ENCODE measurements around the gene RARS1.

Gene RARS1

GRCh38 chr5:168486136-168486879 is at the start of gene RARS1:
Gene RARS1 (plus strand): TSS chr5:168486471. CDS start chr5:168486499, 28 bp downstream.
- H3K4me3 ChIP-seq (ENCODE audit: low read depth, low read length): peak within 1 kb of the TSS; percentile 64
- ChIA-PET POLR2A (interaction anchor here (1.0 to 1.7 kb wide), 3 partner anchors 12 to 51 kb away, joined by 3 to 4 read pairs (median 4); no protein-coding TSS in a partner anchor), CTCF (interaction anchor here (0.6 to 8.5 kb wide), 29 partner anchors 9 to 904 kb away, joined by 3 to 97 read pairs (median 4); partner anchors contain the start of gene WWC1)
- DNase-seq (ENCODE audit: low read depth, low spot score): peak; percentile 65
- peak; percentile 99 for TF ChIP-seq CTCF (IDR thresholded peaks at IDR 0.05; ENCODE audit: insufficient read depth, low read length, missing control alignments)

GRCh38 chr5:168438349-168438748 is 47.9 kb upstream of the RARS1 start:
- CTCF ChIA-PET: no interaction called here
- POLR2A ChIA-PET: no interaction called here
- no peak for TF ChIP-seq CTCF (IDR thresholded peaks at IDR 0.05; ENCODE audit: insufficient read depth, low read length, missing control alignments)
- no peak for DNase-seq (ENCODE audit: low read depth, low spot score)
- no peak overlapping the region for H3K4me3 ChIP-seq (ENCODE audit: low read depth, low read length)

- ChIA-PET POLR2A (no interaction called here), CTCF (no interaction called here)
- no peak overlapping the region for H3K4me3 ChIP-seq (ENCODE audit: low read depth, low read length)
- no peak for TF ChIP-seq CTCF (IDR thresholded peaks at IDR 0.05; ENCODE audit: insufficient read depth, low read length, missing control alignments)
- no peak for DNase-seq (ENCODE audit: low read depth, low spot score)
These were observed 42.7 kb upstream of the RARS1 start for GRCh38 chr5:168443533-168443932.

GRCh38 chr5:168443950-168444700 is 42.1 kb upstream of the RARS1 start:
- POLR2A ChIA-PET: no interaction called here
- CTCF ChIA-PET: no interaction called here
- no peak for DNase-seq (ENCODE audit: low read depth, low spot score)
- no peak overlapping the region for H3K4me3 ChIP-seq (ENCODE audit: low read depth, low read length)
- TF ChIP-seq CTCF (IDR thresholded peaks at IDR 0.05; ENCODE audit: insufficient read depth, low read length, missing control alignments): no peak

GRCh38 chr5:168446983-168447619 is 39.2 kb upstream of the RARS1 start:
- H3K4me3 ChIP-seq (ENCODE audit: low read depth, low read length): no peak overlapping the region
- POLR2A ChIA-PET: no interaction called here
- CTCF ChIA-PET: no interaction called here
- DNase-seq (ENCODE audit: low read depth, low spot score): no peak
- no peak for TF ChIP-seq CTCF (IDR thresholded peaks at IDR 0.05; ENCODE audit: insufficient read depth, low read length, missing control alignments)

- ChIA-PET POLR2A (no interaction called here), CTCF (no interaction called here)
- no peak for TF ChIP-seq CTCF (IDR thresholded peaks at IDR 0.05; ENCODE audit: insufficient read depth, low read length, missing control alignments)
- no peak for DNase-seq (ENCODE audit: low read depth, low spot score)
- no peak overlapping the region for H3K4me3 ChIP-seq (ENCODE audit: low read depth, low read length)
These were observed 38.5 kb upstream of the RARS1 start for GRCh38 chr5:168447808-168448207.
